Right renal pelvis (tissue), 4 donors: ENCODE data around the gene WDR45B. TPM values are rescaled to one million over a fixed set of nuclear protein-coding genes. Genes with fewer than 3 reads are reported as not detected.

ENCODE experiments used
- DNase-seq, 4 donors: peaks; one replicate each; pipeline ENCODE4 v3.0.0-alpha.2; 2013; ENCODE audit warnings: low read depth in 4 of 4, low spot score in 3 of 4, missing footprints in 1 of 4
- polyA plus RNA-seq, 4 donors: library from polyadenylated mRNA; unstranded; fragments of 120-200 nt; gene quantifications; one replicate each; pipeline ENCODE4 v1.2.1, GENCODE V29; 2013; ENCODE audit not compliant: insufficient read length in 4 of 4

Gene WDR45B
- polyA plus RNA-seq, 4 donors: 100 to 112 (median 109) TPM

DNA sequence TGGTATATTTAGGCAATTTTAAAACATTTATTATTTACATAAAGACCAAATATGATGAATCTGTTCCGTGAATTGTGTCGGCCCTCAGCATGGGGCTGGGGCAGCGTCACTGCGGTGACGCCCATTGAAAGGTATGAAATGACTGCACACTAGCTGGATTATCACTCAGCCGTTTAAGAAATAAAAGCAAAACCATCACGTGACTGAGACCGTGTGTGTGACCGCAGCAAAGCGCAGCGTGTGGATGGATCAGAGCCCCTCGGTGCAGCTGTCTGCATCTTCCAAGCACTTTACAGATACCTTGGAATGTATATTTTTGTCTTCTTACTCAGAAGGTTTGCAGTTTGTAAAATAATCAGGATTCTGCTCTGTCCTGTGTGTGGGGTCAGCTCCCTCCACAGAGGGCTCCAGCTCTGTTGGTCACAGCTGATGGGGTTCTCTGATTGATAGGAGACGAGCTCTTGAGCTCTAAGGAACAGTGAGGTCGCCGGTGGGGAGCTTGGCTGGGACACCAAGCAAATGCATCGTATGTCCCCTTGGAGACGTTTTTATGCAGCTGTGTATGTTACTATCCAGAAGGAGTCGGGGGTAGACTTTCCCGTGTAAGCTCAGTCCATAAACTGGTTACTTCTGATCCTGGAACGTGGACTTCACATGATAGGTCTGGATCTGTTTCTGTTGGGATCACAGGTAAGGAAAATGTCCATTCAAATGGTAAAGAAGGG lies 45.1 kb downstream of the WDR45B start:
- no peak for DNase-seq

DNA sequence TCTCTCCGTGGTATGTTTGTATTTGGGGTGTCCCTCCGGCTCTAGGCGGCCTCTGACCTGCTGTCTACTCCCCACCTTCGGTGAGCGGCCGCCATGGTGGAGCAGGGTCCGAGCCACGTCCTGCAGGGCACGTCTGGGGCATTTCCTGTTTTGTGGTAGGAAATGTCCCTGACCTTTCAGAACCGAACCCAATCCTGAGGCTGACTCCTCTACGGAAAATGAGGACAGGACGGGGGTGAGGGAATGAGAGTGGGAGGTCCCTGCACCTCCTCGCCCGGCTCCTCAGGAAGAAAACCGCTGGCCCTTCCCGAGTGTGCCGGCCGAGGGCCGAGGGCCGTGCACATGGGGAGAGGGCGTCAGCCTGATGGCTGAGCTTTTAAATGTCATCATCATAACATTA lies 45.8 kb downstream of the WDR45B start:
- DNase-seq: no peak

GRCh38 chr17:82601447-82602000 lies 46.7 kb downstream of the WDR45B start:
- DNase-seq: no peak

DNA sequence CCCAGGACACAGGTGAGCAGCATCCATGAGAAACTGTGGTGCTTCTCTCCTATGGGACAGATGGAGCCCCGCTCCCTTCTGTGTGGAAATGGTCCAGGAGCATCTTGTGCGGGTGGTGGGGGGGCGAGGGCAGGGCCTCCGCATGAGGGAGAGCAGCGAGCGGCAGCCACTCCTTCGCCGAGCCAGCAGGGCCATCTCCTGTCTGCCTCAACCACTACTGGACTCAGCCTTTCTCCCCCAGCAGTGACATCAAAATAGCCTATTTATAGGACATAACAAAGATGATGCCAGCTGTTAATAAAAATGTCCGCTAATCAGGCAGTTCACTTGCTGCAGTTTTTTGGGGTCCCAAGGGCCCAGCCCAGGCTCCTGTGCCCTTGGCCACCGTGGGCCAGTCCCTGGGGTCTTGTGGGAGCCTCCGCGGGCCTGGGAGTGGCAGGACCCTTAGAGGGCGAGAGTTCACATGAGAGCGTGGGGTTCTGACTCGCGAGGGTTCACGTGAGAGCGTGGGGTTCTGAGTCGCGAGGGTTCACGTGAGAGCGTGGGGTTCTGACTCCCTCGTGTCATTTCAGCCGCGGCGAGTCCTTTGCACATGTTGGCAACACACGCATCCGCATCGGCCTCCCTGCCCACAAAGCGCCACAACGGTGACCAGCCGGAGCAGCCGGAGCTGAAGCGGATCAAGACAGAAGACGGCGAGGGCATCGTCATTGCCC lies 47.4 kb downstream of the WDR45B start:
- DNase-seq: no peak

DNA sequence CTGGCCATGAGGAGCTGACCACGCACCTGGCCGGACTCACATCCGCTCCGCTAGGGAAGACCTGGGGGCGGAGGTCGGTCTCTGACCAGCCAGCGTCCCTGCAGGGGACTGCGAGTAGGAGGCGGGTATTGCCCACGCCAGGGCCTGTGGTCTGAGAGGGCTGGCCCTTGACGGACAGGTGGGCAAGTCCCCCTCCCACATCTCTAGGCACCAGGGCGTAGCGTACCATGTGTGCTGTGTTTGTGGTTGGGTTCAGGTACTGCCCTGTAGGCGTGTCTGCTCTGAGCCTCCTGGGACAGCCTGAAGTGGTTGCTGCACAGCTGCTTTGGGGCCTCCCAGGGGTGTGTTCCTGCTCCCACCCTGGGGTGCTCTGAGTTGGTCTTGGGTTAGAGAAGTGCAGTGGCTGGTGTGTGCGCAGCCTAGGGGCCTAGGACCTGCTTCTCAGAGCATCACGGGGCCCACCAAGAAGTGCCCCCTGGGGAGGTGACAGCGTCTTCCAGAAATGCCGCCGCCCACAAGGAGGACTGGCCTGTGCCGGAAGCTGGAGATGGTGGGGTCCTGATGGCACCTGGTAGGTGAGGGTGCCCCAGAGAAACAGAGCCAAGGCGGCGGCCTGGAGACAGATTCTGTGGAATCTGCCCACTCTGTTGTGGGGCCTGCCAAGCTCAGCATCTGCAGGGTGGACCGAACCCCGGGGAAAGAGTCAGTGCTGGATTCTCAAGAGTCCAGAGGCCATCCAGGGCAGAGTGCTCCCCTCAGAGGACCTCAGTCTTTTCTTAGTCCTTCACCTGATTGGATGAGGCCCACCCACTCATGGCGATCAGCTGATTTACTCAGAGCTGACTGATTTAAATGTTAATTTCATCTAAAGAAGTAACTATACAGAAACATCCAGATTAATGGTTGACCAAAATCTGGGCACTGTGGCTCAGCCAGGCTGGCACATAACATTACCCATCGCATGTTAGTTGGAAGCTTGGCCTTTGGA lies 48.3 kb downstream of the WDR45B start:
- DNase-seq: no peak

DNA sequence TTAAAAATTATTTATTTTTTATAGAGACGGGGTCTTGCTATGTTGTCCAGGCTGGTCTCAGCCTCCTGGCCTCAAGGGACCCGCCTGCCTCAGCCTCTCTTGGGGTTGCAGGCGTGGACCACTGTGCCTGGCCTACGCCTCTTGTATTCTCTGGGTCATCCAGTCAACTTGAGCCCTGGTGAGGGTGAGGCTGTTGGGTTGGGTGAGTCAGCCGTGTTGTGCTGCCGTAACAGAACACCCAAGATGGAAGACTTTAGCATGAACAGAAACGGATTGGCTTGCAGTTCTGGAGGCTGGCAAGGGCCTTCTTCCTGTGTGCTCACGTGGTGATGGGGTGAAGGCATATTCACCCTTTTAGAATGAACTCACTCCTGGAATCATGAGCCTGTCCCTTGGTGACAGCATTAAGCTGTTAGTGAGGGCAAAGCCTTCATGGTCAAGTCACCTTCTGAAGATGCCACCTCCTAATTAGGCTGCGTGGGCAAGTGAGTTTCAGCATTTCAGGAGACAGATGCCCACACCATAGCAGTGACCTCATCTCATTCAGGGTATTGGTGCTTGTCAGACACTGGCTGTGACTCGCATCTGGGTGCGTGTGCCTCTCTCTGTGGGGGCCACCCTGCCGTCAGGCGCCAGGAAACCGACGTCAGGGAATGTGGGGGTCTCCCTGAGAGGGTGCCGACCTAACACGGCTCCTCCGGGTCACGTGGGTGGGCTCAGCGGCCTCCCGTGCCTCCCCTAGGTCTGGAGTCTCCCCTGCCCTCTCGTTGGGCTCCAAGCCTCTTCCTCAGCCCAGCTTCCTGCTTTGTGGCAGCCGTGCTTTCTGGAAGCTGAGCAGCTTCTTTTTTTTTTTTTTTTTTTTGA lies 49.8 kb downstream of the WDR45B start:
- no peak for DNase-seq

GRCh38 chr17:82596837-82597672 lies 51.2 kb downstream of the WDR45B start:
- no peak for DNase-seq

DNA sequence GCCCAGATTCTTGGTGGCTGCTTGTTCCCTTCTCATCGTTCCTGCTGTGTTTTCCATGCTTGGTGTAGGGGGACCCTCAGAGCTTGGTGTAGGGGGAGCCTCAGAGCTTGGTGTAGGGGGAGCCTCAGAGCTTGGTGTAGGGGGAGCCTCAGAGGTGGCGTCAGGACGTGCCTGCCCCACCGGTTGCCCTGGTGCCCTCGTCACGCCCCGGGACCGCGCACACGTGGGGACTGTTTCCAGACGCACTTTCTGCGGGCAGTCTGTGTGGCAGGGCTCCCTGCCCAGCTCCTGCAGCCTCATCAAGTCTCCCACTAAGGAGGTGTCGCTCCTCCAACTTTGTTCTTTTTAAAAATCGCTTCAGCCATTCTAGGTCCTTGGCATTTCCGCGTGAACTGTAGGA lies 51.9 kb downstream of the WDR45B start:
- DNase-seq: no peak

DNA sequence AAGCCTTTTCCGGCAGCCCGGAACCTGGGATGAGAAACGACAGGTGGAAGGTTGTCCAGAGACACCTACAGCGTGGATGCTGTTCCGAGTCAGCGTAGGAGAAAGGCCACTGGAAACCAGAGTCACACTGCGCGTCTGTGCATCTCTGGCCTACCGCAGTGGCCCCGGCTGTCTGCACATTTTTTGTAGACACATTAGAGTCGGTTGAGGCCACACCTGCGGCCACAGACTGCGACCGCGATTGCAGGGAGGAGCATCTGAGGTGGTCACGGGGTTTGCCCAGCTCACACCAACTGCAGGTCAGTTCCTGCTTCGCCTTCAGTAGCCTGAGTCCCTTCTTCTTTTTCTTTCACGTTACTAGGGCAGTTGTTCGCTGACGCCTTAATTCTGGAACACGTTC lies 52.4 kb downstream of the WDR45B start:
- no peak for DNase-seq

GRCh38 chr17:82594571-82594970 lies 53.7 kb downstream of the WDR45B start:
- no peak for DNase-seq

GRCh38 chr17:82593590-82594087 lies 54.6 kb downstream of the WDR45B start:
- no peak for DNase-seq

- DNase-seq: peak in 3 of 4 donors; percentile 61 to 75 (median 74)
These were observed 55.3 kb downstream of the WDR45B start for GRCh38 chr17:82592767-82593589.

DNA sequence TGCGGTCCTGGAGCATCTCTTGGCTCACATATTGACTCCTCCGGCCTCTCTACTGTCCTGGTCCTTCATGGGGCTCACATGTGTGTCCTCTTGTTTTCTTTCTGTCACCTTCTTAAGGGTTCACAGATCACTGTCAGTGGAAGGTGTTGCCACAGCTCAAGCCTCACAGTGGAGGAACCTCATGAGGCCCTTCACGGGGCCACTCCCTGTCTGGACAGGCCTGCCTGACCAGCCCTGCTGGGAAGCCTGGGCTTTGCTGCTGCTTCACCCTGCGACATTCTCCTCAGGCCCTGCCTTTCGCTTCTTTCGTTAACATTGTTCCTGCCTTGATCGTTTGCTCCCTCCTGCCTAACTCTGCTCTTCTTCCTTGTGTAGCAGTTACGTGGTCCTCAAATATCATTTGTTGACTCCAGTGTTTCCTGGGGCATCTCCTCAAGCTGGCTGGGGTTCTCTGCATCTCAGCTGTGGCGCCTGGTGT lies 55.9 kb downstream of the WDR45B start:
- no peak for DNase-seq

- DNase-seq: no peak
These were observed 57.2 kb downstream of the WDR45B start for GRCh38 chr17:82590881-82591539.

- no peak for DNase-seq
These were observed 58.0 kb downstream of the WDR45B start for GRCh38 chr17:82590216-82590615.

- no peak for DNase-seq
These were observed 58.4 kb downstream of the WDR45B start for GRCh38 chr17:82589851-82590180.
